Hepatic stellate cell (primary cell): Measurements from ENCODE around the gene HOATZ.
A peak's percentile ranks its signal among the peaks of the same experiment; 100 is the strongest.

ENCODE experiments used
- DNase-seq: peaks from one replicate; pipeline ENCODE4 v3.0.0; 2011; ENCODE audit warnings: low spot score

Gene HOATZ

DNA sequence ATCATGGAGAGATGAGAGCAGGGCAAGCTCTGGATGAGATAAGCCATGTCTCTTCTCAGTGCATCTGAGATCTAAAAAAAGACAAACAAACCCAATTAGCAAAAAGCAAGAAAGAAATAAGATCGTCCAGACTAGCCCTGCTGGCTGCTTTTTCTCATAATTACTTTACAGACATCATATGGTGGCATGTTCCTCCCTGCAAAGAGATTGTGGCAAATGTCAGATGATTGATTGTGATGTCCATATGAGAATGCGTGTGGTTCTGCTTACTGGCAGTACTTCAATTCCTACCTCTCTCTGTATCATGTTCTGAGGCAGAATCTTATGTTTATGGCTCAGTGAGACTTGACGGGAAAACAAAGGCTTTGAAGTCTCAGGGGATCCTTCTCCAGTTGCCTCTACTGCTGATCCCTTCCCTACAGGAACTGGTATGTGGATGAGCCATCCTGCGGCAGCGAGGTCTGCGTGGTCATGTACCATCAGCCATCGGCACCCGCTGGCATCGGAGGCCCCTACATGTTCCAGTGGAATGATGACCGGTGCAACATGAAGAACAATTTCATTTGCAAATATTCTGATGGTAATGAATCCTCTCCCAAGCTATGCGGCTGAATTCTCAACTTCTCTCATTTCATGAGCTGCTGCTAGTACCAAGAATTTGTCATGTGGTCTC, 34.8 kb downstream of the HOATZ start:
- no peak for DNase-seq

GRCh38 chr11:111549869-111550203, 35.3 kb downstream of the HOATZ start:
- no peak for DNase-seq

DNA sequence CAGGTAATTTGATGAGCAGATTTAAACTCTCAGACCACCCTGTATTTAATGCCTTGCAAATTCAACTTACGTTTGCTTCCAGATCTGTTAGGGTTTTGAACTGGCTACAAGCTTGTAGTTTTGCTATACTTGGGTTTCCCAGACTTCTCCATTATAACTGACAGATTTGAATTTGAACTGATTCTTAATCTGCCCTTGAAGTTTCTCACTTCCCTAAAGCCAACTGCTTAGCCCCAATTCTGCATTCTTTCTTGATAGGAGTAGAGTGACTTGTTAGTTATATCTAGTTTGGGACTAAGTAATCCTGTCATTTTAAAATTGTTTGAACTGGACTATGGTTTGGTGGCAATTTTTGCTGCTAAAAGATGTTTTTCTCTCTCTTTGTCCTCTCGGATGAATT, 35.7 kb downstream of the HOATZ start:
- DNase-seq = no peak

DNA sequence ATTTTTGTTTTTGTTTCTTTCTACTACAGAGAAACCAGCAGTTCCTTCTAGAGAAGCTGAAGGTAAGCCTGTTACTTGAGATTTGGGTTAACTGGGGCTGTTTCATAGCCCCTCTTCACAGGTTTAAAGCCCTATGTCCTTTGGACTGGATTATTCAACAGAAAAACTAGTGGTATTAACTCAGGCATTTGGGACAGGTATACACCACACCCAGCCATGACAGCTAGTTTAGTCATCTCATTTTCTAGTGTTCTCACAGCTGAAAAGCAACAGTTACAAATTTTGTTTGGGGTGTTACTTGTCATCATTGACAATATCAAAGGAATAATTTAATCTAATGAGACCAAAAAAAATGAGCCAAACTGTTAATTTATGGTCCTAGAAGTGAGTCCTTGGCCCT, 40.0 kb downstream of the HOATZ start:
- no peak for DNase-seq

- no peak for DNase-seq
These were observed 40.7 kb downstream of the HOATZ start for GRCh38 chr11:111555255-111555654.

- peak; percentile 68 for DNase-seq
These were observed 43.0 kb downstream of the HOATZ start for GRCh38 chr11:111557425-111558111.

GRCh38 chr11:111559800-111560464, 45.4 kb downstream of the HOATZ start:
- no peak for DNase-seq

DNA sequence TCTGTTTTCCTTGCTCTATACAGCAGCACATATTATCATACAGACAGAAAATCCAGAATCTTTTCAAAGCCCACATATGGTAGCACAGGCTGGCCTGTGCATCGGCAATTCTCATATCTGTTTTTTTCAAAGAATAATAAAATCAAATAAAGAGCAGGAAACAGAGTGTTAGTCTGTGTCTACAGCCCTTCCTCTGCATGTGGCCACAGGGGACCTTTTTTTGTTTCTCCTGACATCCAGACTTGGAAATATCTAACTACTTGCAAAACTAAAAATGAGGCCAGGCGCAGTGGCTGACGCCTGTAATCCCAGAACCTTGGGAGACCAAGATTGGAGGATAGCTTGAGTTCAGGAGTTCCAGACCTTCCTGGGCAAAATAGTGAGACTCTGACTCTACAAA, 46.2 kb downstream of the HOATZ start:
- DNase-seq = no peak

DNA sequence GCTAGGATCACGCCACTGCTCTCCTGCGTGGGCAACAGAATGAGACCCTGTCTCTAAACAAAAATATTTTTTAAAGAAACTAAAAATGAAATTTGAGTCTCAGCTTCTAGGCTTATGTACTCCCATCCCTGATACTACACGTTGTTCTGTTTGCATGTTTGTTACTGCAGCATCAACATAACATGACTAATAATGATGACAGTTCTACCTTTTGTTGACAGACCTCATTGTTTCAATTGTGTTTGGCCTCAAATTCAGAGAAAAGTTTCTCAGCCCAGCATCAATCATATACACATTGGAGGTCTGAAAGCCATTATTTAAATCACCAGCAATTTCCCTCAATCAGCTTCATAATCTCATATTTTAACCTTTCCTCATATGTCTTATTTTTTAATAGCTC, 46.7 kb downstream of the HOATZ start:
- DNase-seq = no peak

GRCh38 chr11:111561791-111562325, 47.3 kb downstream of the HOATZ start:
- DNase-seq = peak; percentile 50

DNA sequence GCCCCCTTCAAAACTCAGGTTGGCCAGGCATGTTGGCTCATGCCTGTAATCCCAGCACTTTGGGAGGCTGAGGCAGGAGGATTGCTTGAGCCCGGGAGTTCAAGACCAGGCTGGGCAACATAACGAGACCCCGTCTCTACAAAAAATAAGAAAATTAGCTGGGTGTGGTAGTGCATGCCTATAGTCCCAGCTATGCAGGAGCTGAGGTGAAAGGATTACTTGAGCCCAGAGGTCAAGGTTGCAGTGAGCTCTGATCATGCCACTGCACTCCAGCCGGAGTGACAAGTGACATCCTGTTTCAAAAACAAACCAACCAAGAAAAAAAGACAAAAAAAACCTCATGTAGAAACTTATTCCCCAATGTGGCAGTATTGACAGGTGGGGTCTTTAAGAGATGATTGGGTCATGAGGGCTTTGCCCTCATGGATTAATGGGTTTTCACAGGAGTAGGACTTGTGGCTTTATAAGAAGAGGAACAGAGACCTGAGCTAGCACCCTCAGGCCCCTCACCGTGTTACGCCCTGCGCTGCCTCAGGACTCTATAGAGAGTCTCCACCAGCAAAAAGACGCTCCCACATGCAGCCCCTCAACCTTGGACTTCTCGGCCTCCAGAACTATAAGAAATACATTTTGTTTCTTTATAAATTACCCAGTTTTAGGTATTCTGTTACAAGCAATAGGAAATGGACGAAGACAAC, 48.3 kb downstream of the HOATZ start:
- no peak for DNase-seq

GRCh38 chr11:111565114-111565720, 50.6 kb downstream of the HOATZ start:
- peak; percentile 56 for DNase-seq

DNA sequence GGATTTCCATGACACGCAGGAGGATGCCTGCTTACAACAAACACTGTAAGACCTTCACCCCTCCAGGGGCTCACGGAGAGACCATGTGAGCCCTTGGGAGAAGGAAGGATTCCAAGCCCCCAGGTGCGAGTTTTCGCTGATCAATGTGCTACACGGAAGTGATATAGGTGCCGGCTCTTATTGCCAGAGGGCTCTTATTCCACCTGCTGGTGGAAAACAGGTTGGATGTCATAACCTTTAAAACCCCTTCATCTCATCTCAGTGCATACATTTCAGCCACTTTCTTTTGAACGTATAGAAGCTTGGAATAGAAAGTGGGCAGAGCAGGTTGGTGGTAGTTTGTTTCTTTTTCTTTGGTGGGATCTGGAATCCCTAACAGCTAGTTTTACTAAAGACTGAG, 51.7 kb downstream of the HOATZ start:
- no peak for DNase-seq

DNA sequence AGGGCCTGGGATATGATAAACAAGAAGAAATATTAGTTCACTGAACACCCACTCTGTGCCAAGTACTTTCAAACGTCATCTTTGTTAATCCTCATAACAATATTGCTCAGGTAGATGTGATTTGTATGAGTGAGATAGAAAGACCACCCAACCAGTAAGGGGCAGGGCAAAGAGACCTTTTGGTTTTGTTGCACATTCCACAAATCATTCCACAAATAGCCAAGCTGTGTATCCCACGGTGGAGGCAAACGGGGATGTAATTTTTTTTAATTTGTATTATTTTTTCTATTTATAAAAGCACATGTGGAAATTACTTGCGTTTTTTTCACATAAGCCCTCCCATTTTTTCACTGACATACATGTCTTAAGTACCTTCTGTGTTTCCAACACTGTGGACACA, 54.9 kb downstream of the HOATZ start:
- DNase-seq = no peak

DNA sequence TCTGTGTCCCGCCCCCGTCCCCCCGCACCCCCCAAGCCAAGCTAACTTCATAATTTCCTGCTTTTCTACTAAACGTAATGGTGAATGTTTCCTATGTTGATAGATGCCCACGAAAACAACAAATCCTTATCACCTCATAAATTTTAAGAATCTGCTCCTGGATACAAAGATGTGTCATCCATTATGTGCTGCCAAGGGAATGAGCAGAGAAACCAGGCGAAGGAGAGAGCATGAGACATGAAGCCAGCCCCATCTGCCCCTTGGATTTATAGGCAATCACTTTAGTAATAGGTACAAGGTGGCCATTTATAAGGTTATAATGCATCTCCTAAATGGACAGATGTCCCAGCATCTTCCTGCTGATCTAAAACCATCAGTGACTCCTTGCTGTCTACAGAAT, 56.2 kb downstream of the HOATZ start:
- no peak for DNase-seq

GRCh38 chr11:111571829-111572501, 57.4 kb downstream of the HOATZ start:
- DNase-seq = no peak

- DNase-seq = no peak
These were observed 58.0 kb downstream of the HOATZ start for GRCh38 chr11:111572581-111572980.

- no peak for DNase-seq
These were observed 59.3 kb downstream of the HOATZ start for GRCh38 chr11:111573821-111574249.

DNA sequence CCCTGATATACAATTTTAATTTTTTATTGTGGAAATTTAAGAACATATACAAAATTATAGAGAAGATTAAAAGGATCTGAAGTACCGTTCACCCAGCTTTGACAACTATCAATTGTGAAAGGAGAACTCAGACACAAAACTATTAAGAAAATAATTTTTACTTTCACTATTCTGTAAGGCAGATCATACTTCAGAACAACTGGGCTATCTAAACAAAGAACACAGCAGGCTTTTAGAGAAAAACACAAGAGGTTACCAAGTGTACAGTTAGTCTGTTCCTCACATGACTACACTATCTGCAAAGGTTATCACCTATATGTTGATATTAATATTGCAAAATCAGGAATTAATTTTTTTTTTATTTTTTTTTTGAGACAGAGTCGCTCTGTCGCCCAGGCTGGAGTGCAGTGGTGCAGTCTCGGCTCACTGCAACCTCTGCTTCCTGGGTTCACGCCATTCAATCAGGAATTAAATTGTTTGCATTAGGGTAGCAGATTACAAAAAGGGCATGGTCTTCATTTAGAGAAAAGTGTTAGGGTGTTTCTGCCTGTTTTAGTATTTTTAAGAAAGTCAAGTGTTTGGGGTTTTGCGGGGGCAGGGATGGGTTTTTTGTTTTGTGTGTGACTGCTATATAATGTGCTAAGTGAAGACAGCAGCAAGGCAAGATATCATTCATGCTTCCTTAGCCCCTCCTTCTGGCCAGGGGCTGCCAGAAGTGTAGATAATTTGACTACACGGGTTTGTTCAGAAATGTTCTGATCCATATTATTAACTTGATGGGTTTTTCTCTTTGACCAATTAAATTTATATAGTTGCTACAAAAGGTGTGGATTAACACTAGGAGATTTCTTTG, 60.0 kb downstream of the HOATZ start:
- DNase-seq = no peak

DNA sequence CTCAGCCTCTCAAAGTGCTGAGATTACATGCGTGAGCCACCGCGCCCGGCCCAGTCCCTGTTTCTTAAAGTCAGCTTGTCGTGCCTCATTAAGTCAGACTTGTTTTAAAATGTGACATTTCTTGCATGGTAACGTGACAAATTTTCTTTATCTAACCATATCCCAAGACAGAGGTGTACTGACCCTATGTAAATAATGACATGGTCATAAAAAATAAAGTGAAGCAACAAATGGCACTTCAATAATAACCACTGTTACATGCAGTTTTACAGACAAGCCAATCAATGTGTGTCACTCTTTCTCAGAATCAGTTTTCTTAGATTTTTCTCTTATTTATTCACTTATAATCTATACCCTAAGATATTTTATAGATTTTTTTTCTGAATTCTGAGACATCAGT, 61.2 kb downstream of the HOATZ start:
- no peak for DNase-seq

- DNase-seq = no peak
These were observed 63.2 kb downstream of the HOATZ start for GRCh38 chr11:111577821-111578220.
